Head of caudate nucleus (tissue), 42 donors: ENCODE data around the gene YARS2.
"Not testable (repeated sequence)": the region's sequence is repeated elsewhere in the genome, so short reads cannot be mapped to it uniquely, and the experiment has no call there.

Experiments used
- DNase-seq, 42 donors: peaks; one replicate each; pipeline versions ENCODE4 v3.0.0 to v3.0.0-alpha.2; 2020 to 2021; ENCODE audit warnings: mixed read lengths in 7 of 42
- intact Hi-C: fragments of 100-400 bp; cut with DNase I; formaldehyde crosslinking; loops from one replicate; pipeline ENCODE4 v1.15.0; 2022

The YARS2 gene

GRCh38 chr12:32755051-32755653 lies 545 bp downstream of the YARS2 start:
- intact Hi-C loops = loop anchor here (2.0 to 5.0 kb wide), 2 partner anchors 76 to 162 kb away; partner anchors contain the start of gene DNM1L
- DNase-seq = peak; percentile 20 to 83 (median 66)

- no peak for DNase-seq
- intact Hi-C loops = loop anchor here (2.0 kb wide), 1 partner anchor 75 kb away; the partner anchor contains the start of gene DNM1L
Measured at GRCh38 chr12:32754111-32754510, 1.6 kb downstream of the YARS2 start.

- no peak for DNase-seq
- intact Hi-C loops = loop anchor here (2.0 kb wide), 1 partner anchor 75 kb away; the partner anchor contains the start of gene DNM1L
Measured at GRCh38 chr12:32753605-32754004, 2.1 kb downstream of the YARS2 start.

DNA sequence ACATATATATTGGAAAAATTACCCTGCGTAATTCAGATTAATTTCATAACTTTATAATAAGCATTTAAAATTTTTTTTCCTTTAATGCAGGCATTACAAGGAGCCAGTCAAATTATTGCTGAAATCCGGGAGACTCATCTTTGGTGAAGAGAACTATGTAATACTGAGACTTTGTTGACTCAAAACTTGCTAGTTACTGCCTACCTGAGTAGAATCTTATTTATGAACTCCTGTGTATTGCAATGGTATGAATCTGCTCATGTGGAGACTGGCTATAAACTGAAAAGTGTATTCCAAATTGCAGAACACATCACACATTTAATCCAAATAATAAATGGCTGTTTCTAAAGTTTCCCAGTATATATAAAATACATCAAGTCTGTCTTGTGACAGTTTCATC lies 12.4 kb downstream of the YARS2 start:
- DNase-seq = no peak
- intact Hi-C loops = no loop called here

GRCh38 chr12:32742133-32742532 lies 13.6 kb downstream of the YARS2 start:
- no peak for DNase-seq

DNA sequence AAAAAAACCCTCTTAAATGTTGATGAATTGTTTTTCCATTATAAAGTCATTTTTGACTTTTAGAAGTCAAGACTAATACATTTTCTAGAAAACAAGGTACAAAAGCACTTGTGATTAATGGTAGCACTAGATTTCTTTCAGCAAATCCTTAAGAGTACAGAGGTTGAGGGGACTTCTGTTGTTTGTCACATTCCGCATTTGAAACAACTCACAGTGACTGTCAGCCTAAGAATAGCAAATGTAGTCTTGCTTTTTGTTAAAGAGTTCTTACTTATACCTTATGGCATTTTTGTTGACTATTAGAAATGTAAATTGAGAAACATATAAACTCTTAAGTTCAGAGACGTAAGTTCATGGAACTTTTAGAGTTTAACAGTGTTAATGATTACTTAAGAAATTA lies 16.4 kb downstream of the YARS2 start:
- intact Hi-C loops = no loop called here
- DNase-seq = no peak

More at GRCh38 chr12:32742133-32742532, 13.6 kb downstream of the YARS2 start:
- intact Hi-C loops = no loop called here

- intact Hi-C loops = no loop called here
- peak in 36 of 42 donors; percentile 14 to 79 (median 48) for DNase-seq
Measured at GRCh38 chr12:32737715-32738114, 18.0 kb downstream of the YARS2 start.

- intact Hi-C loops = no loop called here
- no peak for DNase-seq
Measured at GRCh38 chr12:32736445-32736844, 19.3 kb downstream of the YARS2 start.

GRCh38 chr12:32734952-32735351 lies 20.7 kb downstream of the YARS2 start:
- intact Hi-C loops = no loop called here
- DNase-seq = no peak

GRCh38 chr12:32727237-32727636 lies 28.5 kb downstream of the YARS2 start:
- intact Hi-C loops = no loop called here
- no peak for DNase-seq

DNA sequence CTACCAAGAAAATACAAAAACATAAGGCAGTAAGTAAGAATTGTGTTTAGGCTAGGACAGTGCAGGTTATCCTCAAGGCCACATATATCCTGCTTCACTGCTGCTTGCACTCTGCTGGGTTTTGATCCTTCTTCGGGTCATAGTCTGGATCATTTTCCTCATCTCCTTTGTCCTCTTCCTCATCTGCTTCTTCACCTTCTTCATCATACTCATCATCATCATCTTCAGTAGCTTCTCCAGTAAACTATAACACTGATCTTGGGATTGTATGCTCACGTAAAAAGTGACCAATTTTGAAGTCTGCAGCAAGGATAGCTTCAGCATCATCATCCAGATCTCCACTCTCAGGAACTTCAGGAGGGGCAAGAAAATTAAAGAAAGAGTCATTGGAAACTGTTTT lies 29.4 kb downstream of the YARS2 start:
- DNase-seq = no peak
- intact Hi-C loops = no loop called here

GRCh38 chr12:32725308-32725707 lies 30.4 kb downstream of the YARS2 start:
- DNase-seq, intact Hi-C loops: not testable (repeated sequence)

- DNase-seq = no peak
- intact Hi-C loops = no loop called here
Measured at GRCh38 chr12:32718926-32719325, 36.8 kb downstream of the YARS2 start.

- intact Hi-C loops = no loop called here
Measured at GRCh38 chr12:32714772-32715171, 40.9 kb downstream of the YARS2 start.

DNA sequence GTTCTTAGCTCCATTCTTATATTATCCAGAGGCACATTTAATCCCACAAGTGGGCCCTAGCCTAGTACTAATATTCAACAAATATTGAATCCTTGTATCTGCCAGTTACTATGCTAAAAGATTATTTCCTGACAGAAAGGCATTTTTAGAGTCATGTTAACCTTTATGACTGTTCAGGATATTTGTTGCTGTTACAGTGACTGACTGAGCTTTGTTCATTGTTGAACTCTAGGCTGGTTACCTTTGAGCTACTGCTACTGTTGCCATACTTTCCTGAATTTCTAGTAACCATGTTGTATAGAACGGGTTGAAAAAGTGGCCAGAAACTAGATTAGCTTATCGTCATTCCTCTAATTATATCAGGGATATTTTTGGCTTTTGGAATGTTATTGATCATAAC lies 46.8 kb downstream of the YARS2 start:
- intact Hi-C loops = no loop called here
- no peak for DNase-seq

More at GRCh38 chr12:32714772-32715171, 40.9 kb downstream of the YARS2 start:
- no peak for DNase-seq

- intact Hi-C loops = no loop called here
- no peak for DNase-seq
Measured at GRCh38 chr12:32706335-32707024, 49.2 kb downstream of the YARS2 start.

DNA sequence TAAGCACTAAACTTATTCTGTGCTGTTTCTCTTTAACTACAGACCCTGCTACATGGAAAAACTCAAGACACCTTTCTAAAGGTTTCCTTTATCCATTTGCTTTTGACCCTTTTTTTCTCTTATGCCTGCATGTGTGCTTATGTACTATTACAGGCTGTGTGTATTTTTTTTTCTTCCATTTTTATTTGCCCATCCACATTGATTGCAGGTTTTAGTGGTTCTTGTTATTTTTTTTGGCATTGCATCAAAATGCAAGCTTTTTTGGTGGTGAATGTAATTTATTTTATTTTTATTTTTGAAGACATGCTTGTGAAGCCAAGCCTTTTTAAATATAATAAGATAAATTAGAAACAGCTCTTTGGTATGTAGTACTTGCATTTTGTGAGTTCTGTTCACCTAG lies 49.9 kb downstream of the YARS2 start:
- no peak for DNase-seq
- intact Hi-C loops = no loop called here

DNA sequence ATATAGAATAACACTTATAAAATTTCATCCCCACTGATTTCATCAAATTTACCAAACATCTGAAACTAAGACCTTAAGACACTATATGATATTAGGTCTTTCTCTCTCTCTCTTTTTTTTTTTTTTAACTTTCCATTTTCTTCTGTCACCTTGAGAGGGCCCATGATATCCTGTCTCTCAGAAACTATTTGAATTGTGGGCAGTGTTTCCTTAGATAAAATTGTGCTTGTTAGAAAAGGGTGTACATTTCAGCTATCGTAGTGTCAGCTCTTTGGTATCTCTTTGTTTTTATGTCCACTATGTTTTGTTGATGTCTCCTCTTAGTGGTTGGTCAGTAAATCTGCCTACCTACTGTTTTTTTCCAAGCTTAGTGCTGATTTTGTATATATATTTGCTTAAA lies 52.8 kb downstream of the YARS2 start:
- intact Hi-C loops = no loop called here
- DNase-seq = no peak

DNA sequence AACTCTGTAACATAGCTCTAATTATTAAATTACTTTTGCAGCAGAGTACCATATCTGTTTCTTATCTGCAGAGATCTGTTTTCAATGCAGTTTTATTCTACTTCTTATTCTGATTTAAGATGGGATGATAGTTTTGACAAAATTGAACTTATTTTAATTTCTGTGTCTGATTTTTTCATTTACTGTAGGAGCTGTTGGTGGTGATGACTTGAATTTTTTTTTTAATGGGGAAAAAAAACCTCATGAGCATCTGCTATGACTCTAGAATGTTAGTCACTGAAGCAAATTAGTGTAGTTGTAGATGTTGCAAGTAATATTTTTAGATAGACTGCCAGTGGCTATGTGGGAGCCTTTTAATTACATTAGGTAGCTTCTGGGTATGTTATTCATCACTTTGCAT lies 53.2 kb downstream of the YARS2 start:
- DNase-seq = no peak

GRCh38 chr12:32699437-32699836 lies 56.3 kb downstream of the YARS2 start:
- DNase-seq, intact Hi-C loops: not testable (repeated sequence)

More for the DNA sequence above, 53.2 kb downstream of the YARS2 start:
- intact Hi-C loops = no loop called here

DNA sequence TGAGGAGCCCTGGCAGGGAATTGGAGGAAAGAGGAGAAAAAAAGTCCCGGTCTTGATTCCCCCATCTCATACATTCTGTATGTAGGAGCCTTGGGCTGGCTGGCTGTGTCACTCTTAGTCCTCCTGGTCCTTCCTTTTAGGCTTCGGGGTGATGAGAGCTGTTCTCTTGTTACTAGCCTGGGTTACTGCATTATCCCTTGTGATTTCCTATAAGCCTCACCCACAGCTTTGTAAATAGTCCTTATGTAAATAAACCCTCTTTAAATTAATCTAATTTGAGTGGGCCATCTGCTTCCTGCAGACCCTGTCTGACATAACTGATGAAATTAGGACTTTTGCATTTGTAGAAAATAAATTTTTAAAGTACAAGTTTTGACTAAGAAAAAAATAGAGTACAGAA lies 57.4 kb downstream of the YARS2 start:
- no peak for DNase-seq
- intact Hi-C loops = no loop called here
